B cell (primary cell): ENCODE measurements around the gene ZC3H18.

Experiments
- EZH2 ChIP-seq: IDR thresholded peaks from 2 replicates; pipeline ENCODE4 v1.6.1; 2012; ENCODE audit warnings: borderline replicate concordance, low read depth, mild to moderate bottlenecking, moderate library complexity, low read length; ENCODE audit not compliant: insufficient read depth, poor library complexity, severe bottlenecking
- TF ChIP-seq, protein P1 (sequence below): fragments of 200-600 bp; IDR thresholded peaks from one replicate; pipeline ENCODE4 v1.8.0; 2022; ENCODE audit warnings: antibody characterized with exemption, mild to moderate bottlenecking

DNA sequence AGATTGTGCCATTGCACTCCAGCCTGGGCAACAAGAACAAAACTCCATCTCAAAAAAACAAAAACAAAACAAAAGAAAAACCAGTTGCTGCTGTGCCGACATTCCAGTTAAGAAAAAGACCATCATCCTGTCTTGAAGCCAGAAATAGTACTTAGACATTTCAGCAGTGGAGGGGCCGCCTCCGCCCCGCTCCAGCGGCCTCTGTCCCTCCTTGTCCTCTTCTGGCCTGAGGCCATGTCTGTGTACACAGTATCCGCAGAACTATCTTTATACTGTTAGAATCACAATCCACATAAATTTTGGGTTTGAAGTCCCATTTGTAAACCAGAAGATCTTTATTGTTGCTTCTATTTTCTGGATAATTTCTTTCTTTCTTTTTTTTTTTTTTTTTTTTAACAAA lies 24.9 kb downstream of the ZC3H18 start:
- TF ChIP-seq, protein P1, sequence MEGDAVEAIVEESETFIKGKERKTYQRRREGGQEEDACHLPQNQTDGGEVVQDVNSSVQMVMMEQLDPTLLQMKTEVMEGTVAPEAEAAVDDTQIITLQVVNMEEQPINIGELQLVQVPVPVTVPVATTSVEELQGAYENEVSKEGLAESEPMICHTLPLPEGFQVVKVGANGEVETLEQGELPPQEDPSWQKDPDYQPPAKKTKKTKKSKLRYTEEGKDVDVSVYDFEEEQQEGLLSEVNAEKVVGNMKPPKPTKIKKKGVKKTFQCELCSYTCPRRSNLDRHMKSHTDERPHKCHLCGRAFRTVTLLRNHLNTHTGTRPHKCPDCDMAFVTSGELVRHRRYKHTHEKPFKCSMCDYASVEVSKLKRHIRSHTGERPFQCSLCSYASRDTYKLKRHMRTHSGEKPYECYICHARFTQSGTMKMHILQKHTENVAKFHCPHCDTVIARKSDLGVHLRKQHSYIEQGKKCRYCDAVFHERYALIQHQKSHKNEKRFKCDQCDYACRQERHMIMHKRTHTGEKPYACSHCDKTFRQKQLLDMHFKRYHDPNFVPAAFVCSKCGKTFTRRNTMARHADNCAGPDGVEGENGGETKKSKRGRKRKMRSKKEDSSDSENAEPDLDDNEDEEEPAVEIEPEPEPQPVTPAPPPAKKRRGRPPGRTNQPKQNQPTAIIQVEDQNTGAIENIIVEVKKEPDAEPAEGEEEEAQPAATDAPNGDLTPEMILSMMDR = no peak
- TF ChIP-seq EZH2 = no peak
